ENCODE results near the gene NTM.

GRCh38 chr11:132187814-132188213, 817.4 kb downstream of the NTM start:
- no peak for TF ChIP-seq CTCF (IDR thresholded peaks at IDR 0.05 in 2 of 3, conservative IDR thresholded peaks at IDR 0.05 in 1 of 3; ENCODE audit: borderline replicate concordance in 1 of 3, insufficient read depth in 1 of 3, low read depth in 2 of 3, low read length in 2 of 3)
- TF ChIP-seq ELF1 (IDR thresholded peaks at IDR 0.05; ENCODE audit: borderline replicate concordance, low read depth) = no peak
- no peak for TF ChIP-seq SIN3A (IDR thresholded peaks at IDR 0.05; ENCODE audit: low read depth)
- TF ChIP-seq EZH2 (IDR thresholded peaks at IDR 0.05) = no peak
- TF ChIP-seq POLR2AphosphoS5 (IDR thresholded peaks at IDR 0.05; ENCODE audit: low read depth, low read length) = no peak
- TF ChIP-seq EGR1 (IDR thresholded peaks at IDR 0.05; ENCODE audit: low read depth) = no peak
- no peak for TF ChIP-seq YY1 (IDR thresholded peaks at IDR 0.05; ENCODE audit: extremely low read depth, insufficient replicate concordance, low read depth, low read length)
- no peak for TF ChIP-seq CEBPB (IDR thresholded peaks at IDR 0.05; ENCODE audit: low read depth)
- no peak for TF ChIP-seq POLR2A (IDR thresholded peaks at IDR 0.05; ENCODE audit: borderline replicate concordance, extremely low read depth, insufficient read depth, insufficient read length)
- TF ChIP-seq EZH2phosphoT487 (IDR thresholded peaks at IDR 0.05; ENCODE audit: borderline replicate concordance) = no peak
- no peak for TF ChIP-seq RAD21 (IDR thresholded peaks at IDR 0.05; ENCODE audit: low read depth)
- TF ChIP-seq SRF (IDR thresholded peaks at IDR 0.05; ENCODE audit: low read depth) = no peak
- no peak for TF ChIP-seq SP1 (IDR thresholded peaks at IDR 0.05; ENCODE audit: low read depth)
- TF ChIP-seq ZNF274 (IDR thresholded peaks at IDR 0.05; ENCODE audit: low read depth, low read length) = no peak

Measured in HCT116 (cell line).